Mucosa of gallbladder (tissue), 1 donor: ENCODE results near the gene VWA7. TPM values are rescaled to one million over a fixed set of nuclear protein-coding genes. Genes with fewer than 3 reads are reported as not detected.

ENCODE experiments used
- DNase-seq: peaks from one replicate; pipeline ENCODE4 v3.0.0-alpha.2; 2020; ENCODE audit warnings: low spot score
- total RNA-seq: library from RNA; stranded (reverse); gene quantifications from one replicate; pipeline ENCODE4 v1.2.1, GENCODE V29; 2021
- donor health status: DM: no; HTN: no; CAD: no.

VWA7 gene
- total RNA-seq, 1 donor from 2014 or later: 18.5 TPM

DNA sequence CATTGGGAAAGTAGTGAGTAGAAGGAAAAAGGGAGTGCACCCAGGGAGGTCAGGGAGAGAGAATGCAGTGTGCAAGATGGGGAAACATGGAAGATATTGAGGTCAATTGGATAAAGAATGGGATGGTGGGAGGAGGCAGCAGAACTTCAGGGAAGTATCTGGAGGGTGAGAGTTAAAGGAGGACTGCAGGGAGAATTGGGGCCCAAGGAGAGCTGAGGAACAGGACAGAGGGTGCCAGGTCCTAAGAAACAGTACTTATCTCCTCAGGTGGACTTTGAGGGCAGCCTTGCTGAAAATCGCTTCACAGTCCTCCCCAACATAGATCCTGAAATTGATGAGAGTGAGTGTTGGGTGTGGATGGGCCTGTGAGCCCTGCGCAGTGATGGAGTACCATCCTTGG is 18.8 kb downstream of the VWA7 start:
- no peak for DNase-seq

DNA sequence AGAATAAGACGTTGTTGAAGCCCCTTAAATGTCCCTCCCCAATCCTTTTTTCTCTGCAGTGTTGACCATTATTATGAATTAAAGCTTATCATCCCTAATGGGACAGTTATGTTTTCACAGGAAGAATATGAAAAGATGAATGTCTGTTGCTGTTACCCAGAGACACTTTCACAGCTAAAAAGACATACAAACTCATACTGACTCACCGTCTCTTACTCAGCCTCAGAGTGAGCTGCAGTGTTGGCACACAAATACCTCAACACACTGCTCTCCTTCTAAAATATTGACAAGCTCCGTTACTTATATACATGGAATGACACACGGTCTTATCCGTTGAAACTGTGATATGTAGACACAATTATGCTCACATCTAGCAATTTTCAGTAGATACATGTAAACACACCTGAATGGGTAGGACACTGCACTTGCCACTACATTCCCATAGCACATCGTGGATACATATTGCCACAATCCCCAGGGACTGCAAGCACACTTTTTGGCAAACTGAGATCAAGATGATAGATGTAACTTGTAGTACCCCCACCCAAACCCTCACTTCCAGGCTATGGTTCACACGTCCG is 24.3 kb downstream of the VWA7 start:
- no peak for DNase-seq

DNA sequence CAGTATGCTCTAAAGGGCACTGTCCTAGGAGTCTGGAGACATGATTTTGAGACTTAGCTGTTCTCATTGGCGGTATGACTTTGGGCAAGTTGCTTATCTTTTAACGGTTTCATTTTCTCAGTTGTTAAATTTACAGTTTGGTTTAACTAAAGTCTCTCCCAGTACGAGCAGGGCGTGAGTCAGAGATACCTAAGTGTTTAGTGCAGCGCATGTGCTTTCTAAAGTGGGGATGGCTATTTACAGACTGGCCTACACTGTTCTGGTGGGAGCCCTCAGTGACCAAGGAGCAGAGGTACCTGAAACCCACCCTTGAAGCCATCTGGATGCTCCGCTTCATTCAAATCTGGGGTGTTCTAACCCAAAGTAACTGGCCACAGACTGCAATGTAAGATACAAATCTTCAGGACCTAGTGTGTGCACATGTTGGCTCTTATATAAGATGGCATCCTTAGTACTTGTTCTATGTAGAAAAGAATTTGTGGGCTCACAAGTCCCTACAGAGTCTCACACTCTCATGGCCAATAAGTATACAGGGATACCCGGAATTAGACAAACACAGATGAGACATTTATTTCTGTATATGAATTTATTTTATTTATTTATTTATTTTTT is 26.6 kb downstream of the VWA7 start:
- DNase-seq: no peak

DNA sequence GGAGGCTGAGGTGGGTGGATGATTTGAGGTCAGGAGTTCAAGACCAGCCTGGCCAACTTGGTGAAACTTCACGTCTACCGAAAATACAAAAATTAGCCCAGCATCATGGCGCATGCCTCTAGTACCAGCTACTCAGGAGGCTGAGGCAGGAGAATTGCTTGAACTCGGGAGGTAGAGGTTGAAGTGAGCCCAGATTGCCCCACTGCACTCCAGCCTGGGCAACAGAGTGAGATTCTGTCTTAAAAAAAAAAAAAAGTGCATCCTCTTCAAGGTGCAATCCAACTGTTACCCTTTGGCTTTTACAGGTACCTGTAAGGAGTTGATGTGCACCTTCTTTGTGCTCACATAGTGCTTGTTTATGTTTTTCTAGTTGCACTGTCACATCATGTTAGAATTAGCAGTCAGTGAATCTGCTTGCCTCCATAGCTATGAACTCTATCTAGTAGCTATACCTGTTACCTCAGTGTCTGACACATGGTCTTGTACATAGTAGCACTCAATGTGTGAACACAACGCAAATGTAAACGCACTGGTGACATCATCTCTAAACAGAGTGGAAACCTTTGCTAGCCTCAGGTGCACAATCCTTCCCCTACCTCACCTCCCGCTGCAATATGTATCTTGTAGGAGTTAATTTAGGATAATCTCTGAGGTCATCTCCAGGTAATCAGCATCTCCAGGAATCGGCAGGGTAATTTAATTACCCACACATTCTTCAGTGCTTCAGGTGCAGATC is 27.7 kb downstream of the VWA7 start:
- no peak for DNase-seq

DNA sequence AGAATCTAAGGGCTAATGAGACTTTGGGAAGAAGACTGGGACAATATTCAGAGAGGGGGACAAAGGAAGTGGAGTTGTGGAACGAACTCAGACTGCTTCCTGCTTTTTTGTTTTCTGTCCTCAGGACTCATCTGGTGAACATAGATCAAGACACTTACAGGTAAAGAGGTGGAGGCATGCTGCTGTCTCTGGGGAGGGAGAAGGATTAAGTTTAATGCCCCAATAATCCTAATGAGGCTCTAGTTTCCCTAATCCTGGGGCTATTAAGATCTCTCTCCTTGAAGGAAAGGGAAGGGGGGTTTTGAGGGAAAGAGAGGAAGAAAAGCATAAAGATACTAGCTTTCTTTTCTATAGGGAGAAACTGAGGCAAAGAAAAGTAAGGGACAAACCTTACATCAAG is 32.7 kb downstream of the VWA7 start:
- no peak for DNase-seq

DNA sequence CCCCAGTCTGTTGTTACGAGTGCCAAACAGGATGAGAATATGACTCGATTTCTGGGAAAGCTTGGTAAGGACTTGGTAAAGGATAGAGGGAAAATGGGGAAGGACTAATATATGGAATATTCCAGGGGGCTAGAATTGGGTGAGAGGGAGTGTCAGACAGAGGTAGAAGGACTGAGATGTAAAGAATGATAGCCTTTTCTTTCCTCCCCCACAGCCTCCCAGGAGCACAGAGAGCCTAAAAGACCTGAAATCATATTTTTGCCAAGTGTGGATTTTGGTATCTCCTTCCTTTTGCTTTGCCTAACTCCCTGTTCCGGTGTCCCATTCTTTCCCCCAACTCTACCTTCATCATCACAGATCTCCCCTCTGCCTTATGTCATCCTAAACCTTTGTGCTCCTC is 34.2 kb downstream of the VWA7 start:
- no peak for DNase-seq

DNA sequence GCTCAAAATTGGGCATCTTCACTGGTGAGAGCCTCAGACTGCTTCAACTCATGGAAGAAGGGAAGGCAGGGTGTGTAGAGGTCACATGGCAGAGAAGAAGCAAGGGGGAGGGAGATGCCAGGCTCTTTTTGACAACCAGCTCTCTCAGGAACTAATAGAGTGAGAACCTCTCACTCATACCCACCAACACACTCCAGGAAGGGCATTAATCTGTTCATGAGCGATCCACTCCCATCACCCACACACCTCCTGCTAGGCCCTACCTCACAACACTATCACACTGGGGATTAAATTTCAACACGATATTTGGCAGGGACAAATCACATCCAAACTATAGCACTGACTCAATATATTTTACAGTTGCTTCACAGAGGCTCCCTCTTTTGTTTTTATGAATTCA is 35.3 kb downstream of the VWA7 start:
- DNase-seq: no peak

DNA sequence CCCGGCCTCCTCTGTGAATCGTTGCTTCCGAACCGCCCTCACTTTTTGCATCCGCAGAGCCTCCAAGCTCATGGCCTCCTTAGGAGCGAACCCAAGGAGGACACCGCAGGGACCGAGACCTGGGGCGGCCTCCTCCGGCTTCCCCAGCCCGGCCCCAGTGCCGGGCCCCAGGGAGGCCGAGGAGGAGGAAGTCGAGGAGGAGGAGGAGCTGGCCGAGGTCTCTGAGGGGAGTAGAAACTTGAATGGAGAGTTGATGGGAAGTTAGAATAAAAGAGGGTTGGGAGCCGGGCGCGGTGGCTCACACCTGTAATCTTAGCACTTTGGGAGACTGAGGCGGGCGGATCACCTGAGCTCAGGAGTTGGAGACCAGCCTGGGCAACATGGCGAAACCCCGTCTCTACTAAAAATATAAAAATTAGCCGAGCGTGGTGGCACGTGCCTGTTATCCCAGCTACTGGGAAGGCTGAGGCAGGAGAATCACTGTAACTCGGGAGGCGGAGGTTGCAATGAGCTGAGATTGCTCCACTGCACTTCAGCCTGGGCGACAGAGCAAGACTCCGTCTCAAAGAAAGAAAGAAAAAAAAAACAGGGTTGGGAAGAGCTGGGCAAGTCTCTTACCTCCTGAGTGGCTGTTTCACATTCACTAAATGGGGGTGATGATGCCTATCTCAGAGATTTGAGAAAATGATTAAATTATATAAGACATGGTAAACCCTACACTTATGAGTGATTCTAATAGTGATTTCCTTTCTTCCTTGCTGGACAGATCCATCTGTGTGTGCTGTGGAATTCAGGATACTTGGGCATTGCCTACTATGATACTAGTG is 36.5 kb downstream of the VWA7 start:
- no peak for DNase-seq

DNA sequence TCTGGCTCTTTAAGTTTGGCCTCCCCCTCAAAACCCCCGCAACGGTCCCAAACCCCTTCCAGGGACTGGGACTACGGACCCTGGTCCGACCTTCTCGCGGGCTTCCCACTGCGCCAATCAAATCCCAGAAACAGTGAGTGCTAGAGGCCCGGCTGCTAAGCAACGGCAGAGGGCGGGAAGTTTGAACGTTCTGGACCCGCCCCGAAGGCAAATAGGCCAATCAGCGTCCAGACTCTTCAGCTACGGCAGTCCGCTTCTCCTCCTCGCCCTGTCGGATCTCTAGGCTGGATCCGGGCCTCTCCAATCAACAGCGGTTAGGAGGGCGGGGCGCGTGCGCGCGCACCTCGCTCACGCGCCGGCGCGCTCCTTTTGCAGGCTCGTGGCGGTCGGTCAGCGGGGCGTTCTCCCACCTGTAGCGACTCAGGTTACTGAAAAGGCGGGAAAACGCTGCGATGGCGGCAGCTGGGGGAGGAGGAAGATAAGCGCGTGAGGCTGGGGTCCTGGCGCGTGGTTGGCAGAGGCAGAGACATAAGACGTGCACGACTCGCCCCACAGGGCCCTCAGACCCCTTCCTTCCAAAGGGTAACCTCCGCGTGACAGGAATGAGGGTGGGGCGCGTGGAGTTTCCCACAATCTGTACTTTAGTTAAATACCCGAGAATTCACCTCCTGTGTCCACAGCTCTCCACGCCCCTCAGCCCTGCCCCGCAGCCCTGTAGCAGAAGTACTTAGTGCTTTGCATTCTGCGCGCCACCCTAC is 37.3 kb downstream of the VWA7 start, which contains the start of gene MSH5:
Gene MSH5 (plus strand): TSS at position 367 of the 758 bp plus-strand sequence. CDS start 462 bp downstream, outside the sequence.
- peak; percentile 99 for DNase-seq

DNA sequence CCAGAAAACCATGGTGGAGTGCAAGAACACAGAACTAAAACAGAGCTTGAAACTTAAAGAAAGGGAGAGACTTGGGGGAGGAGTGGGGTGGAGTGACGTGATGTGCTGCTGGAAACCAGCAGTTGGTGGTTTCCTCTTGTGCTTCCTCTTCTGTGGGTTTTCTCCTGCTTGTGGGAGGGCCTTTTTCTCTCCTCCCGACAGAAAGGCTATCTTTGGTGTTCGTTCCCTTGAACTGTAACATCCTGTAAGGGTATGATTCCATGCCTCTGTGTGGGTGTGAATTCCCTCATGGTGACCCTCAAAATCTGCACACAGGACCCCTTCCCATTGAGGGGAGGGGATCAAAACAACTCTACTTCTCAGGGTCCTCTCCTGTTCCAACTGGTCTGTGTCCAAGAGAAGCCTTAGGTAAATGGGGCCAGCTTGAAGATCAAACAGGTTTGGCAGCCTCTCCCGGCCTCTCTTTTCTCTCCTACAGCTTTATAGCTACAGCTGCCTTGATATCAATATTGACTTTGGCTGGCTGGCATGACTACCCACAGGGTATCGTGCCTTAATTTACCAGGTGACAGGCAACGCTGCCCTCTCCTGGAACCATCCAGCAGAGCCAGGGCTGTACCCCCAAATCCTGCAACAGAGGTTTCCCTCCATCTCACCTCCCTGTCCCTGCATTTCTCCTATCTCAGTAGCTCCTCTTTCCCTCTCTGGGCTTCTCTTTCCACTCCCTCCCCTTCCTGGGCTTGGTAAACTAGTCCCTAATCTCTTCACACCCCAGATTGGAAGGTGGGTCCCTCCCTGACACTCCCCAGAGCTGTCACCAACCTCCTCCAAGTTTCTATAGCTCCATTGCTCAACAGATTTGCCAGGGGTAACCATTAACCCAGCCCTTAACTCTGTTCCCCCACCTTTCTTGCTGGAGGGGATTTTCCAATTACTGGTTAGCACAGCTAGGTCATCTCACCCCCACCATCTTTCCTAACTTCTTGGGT is 38.8 kb downstream of the VWA7 start:
- peak; percentile 82 for DNase-seq

DNA sequence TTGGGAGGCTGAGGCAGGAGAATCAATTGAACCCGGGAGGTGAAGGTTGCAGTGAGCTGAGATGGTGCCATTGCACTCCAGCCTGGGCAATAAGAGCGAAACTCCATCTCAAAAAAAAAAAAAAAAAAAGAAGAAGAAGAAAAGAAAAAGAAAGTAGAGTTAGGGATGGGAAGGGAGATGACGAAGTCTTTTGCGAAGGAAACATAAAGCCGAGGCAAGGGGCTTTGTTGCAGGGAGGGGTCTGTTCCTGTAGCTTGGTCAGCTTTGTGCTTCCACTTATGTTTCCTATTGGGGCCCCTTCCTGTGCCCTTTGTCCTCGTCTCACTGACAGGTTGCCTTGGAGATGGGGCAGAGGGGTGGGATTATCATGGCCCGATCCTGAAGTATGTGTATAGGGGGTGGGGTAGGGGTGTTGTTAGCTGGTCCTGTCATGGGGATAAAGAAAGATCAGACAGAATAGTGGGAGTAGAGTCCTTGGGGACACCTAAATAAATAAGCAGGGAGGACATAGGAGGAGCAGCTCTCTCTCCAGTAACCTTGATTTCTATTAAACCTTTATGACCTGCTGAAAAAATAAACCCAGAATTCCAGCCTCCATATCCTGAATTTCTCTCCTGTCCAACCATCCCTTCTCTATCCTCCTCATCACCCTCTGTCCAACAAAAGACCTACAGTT is 39.7 kb downstream of the VWA7 start:
- DNase-seq: no peak

DNA sequence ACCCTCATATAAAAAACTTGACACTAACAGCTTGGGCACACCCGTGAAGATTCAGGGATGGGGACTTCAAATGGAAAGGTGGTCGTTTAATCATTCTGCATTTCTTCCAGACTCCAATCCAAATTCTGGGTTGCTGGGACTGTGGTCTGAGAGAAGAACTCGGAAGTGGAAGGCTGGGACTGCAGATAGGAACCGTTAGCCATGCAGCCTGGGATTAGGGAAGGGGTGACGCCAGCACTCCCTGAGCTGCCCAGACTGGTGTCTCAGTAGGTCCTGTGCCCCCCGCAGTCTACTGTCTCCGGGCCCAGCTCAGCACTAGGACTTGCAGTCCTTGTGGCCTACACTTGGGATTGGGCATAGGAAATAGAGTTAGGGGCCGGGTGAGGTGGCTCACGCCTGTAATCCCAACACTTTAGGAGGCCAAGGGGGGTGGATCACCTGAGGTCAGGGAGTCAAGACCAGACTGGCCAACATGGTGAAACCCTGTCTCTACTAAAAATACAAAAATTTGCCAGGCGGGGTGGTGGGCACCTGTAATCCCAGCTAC is 40.3 kb downstream of the VWA7 start:
- DNase-seq: no peak

DNA sequence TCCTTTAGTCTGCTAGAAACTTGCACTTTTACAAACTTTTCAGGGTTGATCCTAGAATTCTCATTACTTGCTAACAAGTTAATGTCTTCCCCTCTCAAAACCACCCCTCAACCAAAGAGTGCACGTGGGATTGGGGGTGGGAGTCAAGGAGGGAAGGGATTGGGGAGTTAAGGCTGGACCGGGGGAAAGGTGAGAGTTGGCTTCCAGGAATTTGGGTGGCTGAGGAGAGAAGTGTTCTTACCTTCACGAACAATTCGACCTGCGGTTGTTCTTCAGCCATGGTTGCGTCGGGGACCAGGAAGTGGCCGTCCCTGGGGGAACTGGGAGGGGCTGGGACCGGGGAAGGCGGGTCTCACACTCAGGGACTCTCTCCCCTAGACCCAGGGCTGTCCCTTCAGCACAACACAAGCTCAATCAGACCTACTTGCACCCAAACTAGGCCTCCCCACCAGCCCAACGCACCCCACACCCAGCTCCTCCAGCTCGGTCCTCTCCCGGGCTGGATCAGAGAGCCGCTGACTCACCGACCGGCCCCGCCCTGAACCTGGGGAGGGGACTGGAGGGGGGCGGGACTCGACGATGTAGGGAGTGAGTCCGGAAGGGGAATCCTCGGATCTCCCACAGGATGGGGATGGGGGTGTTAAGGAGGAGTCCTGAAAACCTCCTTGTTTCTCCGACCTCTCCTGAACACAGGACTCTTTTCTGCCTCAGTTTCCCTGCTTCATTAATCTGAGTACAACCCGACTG is 40.9 kb downstream of the VWA7 start, which contains the start of gene CLIC1:
Gene CLIC1 (minus strand): TSS at position 510 of the 747 bp plus-strand sequence. CDS start 230 bp downstream, at position 280.
- DNase-seq: peak; percentile 83

DNA sequence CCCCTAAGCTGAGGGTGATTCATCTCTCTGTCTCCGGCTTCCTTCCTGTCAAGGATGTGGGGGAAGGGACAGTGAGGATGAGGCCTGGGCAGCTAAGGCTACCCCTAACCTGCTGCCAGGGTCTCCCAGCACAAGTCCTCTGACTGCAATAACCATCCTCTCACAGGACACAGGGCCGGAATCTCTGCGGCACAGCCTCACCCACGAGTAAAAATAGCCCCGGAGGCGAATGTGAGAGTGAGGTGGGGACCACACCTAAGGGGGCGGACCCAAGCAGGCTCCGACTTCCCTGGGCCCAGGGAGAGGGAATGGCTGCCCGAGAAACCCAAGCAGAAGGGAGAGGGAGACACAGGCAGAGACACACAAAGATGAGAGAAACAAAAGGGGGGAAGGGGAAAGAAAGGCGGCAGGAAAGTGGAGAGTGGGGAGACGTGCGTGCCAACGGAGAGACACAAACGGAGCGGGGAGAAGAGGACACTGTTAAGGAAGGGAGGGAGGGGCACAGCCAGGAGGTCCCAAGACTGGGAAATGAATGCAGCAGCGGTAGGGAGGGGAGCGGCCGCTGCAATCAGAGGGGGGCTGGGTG is 42.2 kb downstream of the VWA7 start:
- DNase-seq: no peak

DNA sequence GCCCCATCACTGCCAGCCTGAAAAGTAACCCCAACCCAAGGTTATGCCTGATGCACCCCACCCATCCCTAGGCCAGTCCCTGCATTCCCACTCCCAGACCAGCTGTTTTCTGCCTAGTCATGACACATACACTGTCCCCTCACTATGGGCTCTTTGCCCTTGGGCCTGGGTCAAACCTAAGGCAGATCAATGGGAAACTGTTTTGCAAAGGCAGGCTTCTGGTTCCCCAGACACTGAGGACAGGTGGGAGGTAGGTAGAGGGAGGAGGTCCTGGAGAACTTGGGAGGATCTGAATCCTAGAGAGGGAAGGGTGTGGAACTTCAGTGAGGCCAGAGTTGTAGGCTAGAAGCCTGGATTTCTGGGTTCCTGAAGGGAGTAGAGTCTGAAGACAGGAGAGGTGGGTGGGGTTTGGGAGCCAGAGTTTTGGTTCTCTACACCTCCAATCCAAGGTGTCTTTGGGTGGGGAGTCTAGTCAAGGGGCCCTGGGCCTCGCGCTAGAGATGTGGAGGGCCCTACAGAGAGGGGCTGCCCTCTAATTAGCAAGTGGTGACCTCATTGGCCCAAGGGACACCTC is 42.8 kb downstream of the VWA7 start:
- no peak for DNase-seq

DNA sequence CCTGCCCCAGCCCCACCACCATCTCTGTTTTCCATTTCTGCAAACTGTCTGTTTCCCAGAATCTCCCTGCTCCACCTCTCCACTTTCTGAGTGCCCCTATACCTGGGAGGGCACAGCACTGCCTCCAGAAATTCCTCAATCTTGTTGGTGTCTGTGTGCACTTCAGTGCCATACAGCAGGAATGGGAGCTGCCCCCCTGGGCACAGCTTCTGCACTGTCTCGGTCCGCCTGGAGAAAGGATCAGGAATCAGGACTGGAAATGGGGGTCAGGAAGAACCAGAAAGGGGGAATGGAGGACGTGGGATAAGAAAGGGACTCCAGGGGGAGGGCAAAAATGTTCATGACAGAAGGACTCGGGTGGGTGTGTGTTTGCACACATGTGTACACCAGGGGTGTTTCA is 43.4 kb downstream of the VWA7 start:
- no peak for DNase-seq

DNA sequence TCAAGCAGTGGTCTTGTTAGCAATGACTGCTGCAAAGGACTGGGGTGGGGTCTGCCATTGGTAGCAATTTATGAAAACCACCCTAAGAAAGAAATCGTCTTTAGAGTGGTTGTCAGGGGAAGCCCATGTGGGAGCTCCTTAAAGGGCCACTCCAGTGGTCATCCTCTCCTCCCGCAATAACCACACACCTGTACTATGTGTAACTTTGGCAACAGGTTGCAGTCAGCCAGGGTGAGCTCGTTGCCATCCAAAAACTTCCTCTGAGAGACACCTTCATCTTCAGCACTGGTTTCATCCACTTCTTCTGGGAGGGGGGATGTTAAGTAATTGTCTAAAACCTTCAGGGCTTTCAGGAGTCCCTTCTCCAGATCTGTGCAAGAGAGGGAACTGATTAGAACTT is 45.1 kb downstream of the VWA7 start:
- no peak for DNase-seq

DNA sequence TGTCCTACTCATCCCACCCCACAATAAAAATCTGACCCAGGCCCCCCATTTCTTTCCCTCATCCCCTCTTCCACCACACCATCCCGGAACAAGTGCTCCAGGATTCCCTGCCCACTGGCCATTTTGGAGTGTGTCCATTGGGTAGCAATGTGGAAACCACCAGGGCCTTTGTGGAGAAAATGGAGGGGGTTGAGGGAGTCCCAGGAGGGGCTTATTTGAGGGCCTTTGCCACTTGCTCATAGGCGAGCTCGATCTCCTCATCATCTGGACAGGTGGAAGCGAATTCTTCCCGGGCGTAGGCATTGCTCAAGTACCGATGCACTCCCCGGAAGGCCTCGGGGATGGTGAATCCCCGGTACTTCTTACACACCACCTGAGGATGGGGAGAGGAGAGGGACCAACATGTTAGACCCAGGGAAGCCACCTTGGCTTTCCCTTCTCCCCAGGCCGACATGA is 46.5 kb downstream of the VWA7 start:
- DNase-seq: no peak
